ENCODE measurements around the gene CTSC.

- TF ChIP-seq CTCF (IDR thresholded peaks at IDR 0.05), result no peak
- TF ChIP-seq ZFX (IDR thresholded peaks at IDR 0.05; ENCODE audit: borderline replicate concordance), result no peak
These were observed 40.1 kb downstream of the CTSC start for GRCh38 chr11:88297421-88297820.

All from 22Rv1 (cell line).